Osteocyte (in vitro differentiated cells): ENCODE measurements around the gene MKNK1. TPM values are rescaled to one million over a fixed set of nuclear protein-coding genes. Genes with fewer than 3 reads are reported as not detected.

Source experiments
- DNase-seq: peaks from one replicate; pipeline ENCODE4 v3.0.0; 2021; ENCODE audit warnings: mixed read lengths; ENCODE audit not compliant: unreplicated experiment; ENCODE audit errors: extremely low spot score
- H3K27ac Mint-ChIP-seq: one replicate; pipeline ENCODE4 v1.8.0; 2021; ENCODE audit warnings: mild to moderate bottlenecking, mixed read lengths; ENCODE audit not compliant: unreplicated experiment
- H3K27me3 Mint-ChIP-seq: one replicate; pipeline ENCODE4 v1.8.0; 2021; ENCODE audit warnings: mixed read lengths; ENCODE audit not compliant: unreplicated experiment
- H3K36me3 Mint-ChIP-seq: one replicate; pipeline ENCODE4 v1.8.0; 2021; ENCODE audit warnings: mixed read lengths; ENCODE audit not compliant: unreplicated experiment
- H3K4me1 Mint-ChIP-seq: one replicate; pipeline ENCODE4 v1.8.0; 2021; ENCODE audit warnings: mixed read lengths; ENCODE audit not compliant: unreplicated experiment
- H3K4me3 Mint-ChIP-seq: one replicate; pipeline ENCODE4 v1.8.0; 2021; ENCODE audit warnings: mild to moderate bottlenecking, moderate library complexity, mixed read lengths; ENCODE audit not compliant: unreplicated experiment
- H3K9me3 Mint-ChIP-seq: one replicate; pipeline ENCODE4 v1.8.0; 2021; ENCODE audit warnings: mixed read lengths; ENCODE audit not compliant: unreplicated experiment
- total RNA-seq: library from RNA; stranded (reverse); gene quantifications from 2 replicates; pipeline ENCODE4 v1.2.1, GENCODE V29; 2021
- TF ChIP-seq, protein P1 (sequence below): fragments of 200-600 bp; sonication (generic); IDR thresholded peaks from 2 replicates; pipeline ENCODE4 v1.5.0; 2021; ENCODE audit warnings: antibody characterized with exemption, mild to moderate bottlenecking, moderate library complexity

Gene MKNK1
- total RNA-seq, 1 donor from 2014 or later = 32.5 TPM

DNA sequence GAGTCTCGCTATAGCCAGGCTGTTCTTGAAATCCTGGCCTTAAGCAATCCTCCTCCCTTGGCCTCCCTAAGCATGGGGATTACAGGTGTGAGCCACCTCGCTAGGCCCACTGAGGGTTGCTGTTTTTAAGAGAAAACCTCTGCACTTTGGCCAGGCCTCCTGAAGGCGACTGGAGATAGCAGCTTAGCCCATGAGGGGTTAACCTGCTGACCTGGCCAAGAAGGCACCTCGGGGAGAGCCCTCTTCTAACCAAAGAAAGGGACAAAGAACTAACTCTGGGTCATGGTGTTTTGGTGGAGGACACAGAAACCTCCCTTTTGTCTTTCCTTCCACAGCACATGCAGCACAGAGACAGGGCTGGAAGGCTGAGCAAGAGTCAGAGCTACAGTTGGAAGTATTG, 35.0 kb downstream of the MKNK1 start:
- peaks cover 19% of the 10 kb centered on the region for H3K36me3 Mint-ChIP-seq
- H3K27me3 Mint-ChIP-seq = no peaks in the 10 kb centered on the region
- no peak overlapping the region for H3K4me3 Mint-ChIP-seq
- H3K27ac Mint-ChIP-seq = no peak overlapping the region
- no peaks in the 10 kb centered on the region for H3K9me3 Mint-ChIP-seq
- DNase-seq = no peak
- TF ChIP-seq, protein P1, sequence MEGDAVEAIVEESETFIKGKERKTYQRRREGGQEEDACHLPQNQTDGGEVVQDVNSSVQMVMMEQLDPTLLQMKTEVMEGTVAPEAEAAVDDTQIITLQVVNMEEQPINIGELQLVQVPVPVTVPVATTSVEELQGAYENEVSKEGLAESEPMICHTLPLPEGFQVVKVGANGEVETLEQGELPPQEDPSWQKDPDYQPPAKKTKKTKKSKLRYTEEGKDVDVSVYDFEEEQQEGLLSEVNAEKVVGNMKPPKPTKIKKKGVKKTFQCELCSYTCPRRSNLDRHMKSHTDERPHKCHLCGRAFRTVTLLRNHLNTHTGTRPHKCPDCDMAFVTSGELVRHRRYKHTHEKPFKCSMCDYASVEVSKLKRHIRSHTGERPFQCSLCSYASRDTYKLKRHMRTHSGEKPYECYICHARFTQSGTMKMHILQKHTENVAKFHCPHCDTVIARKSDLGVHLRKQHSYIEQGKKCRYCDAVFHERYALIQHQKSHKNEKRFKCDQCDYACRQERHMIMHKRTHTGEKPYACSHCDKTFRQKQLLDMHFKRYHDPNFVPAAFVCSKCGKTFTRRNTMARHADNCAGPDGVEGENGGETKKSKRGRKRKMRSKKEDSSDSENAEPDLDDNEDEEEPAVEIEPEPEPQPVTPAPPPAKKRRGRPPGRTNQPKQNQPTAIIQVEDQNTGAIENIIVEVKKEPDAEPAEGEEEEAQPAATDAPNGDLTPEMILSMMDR = no peak
- no peaks in the 10 kb centered on the region for H3K4me1 Mint-ChIP-seq

- Mint-ChIP-seq H3K36me3 (peaks cover 20% of the 10 kb centered on the region), H3K27ac (no peak overlapping the region), H3K4me3 (no peak overlapping the region), H3K4me1 (no peaks in the 10 kb centered on the region), H3K27me3 (no peaks in the 10 kb centered on the region), H3K9me3 (no peaks in the 10 kb centered on the region)
- DNase-seq = no peak
- TF ChIP-seq, protein P1 = no peak
Measured at GRCh38 chr1:46568461-46568891, 35.6 kb downstream of the MKNK1 start.

DNA sequence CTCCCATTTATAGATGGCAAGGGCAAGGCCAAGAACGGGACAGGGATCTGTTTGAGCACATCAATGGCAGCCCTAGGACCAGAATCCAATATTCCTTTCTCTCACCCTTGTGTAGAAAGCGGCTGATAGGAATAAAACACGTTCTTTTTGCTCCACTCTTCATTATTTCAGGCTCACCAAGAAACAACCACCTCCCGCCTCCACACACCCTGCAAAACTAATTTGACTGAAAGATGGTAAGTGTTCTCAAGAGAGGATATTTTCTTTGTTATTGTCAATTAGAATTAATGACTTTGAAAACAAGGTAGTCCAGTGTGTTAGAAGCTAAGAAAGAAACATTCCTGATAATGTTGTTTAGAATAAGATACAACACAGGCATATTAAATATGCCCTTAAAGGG, 40.7 kb downstream of the MKNK1 start:
- H3K4me1 Mint-ChIP-seq = no peaks in the 10 kb centered on the region
- peaks cover 31% of the 10 kb centered on the region for H3K36me3 Mint-ChIP-seq
- H3K4me3 Mint-ChIP-seq = no peak overlapping the region
- H3K9me3 Mint-ChIP-seq = no peaks in the 10 kb centered on the region
- H3K27me3 Mint-ChIP-seq = no peaks in the 10 kb centered on the region
- no peak for DNase-seq
- TF ChIP-seq, protein P1 = no peak
- H3K27ac Mint-ChIP-seq = no peak overlapping the region

DNA sequence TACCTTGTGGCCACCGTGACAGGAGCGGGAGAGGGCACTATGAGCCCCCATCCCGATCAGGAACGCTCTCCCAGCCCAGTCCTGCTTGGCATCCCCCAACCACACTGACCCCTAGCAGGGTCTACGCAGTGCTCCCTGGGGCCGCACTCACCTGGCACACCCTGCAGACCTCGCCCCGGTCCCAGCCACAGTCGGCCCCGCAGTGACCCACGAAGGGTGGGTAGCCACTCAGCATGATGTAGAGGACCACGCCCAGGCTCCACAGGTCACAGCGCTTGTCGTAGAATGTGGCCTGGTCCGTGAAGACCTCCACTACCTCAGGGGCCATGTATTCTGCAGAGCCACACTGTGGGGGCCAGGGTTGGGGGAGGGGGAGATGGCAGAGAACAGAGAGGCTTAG, 41.6 kb downstream of the MKNK1 start:
- H3K4me1 Mint-ChIP-seq = no peaks in the 10 kb centered on the region
- H3K9me3 Mint-ChIP-seq = no peaks in the 10 kb centered on the region
- H3K27me3 Mint-ChIP-seq = no peaks in the 10 kb centered on the region
- H3K36me3 Mint-ChIP-seq = peaks cover 31% of the 10 kb centered on the region
- TF ChIP-seq, protein P1 = no peak
- DNase-seq = no peak
- no peak overlapping the region for H3K4me3 Mint-ChIP-seq
- H3K27ac Mint-ChIP-seq = no peak overlapping the region

GRCh38 chr1:46558966-46559365, 45.1 kb downstream of the MKNK1 start:
- Mint-ChIP-seq H3K4me3 (no peak overlapping the region), H3K36me3 (peaks cover 18% of the 10 kb centered on the region), H3K9me3 (no peaks in the 10 kb centered on the region), H3K27me3 (no peaks in the 10 kb centered on the region), H3K4me1 (no peaks in the 10 kb centered on the region), H3K27ac (no peak overlapping the region)
- TF ChIP-seq, protein P1 = no peak
- DNase-seq = no peak
